HG02588 (cell line): ENCODE data around the gene DCAF6.

Source experiments
- ATAC-seq: cut with Tn5 transposase; IDR thresholded peaks from one replicate; pipeline ENCODE4 v1.9.1; 2021; ENCODE audit warnings: mild to moderate bottlenecking, moderate library complexity; ENCODE audit not compliant: unreplicated experiment

DCAF6 gene

GRCh38 chr1:168083456-168084325 lies 147.2 kb downstream of the DCAF6 start:
- ATAC-seq, result no peak

- no peak for ATAC-seq
Measured at GRCh38 chr1:168084396-168085231, 148.1 kb downstream of the DCAF6 start.

GRCh38 chr1:168085401-168085872 lies 149.0 kb downstream of the DCAF6 start:
- no peak for ATAC-seq

GRCh38 chr1:168086438-168086837 lies 150.0 kb downstream of the DCAF6 start:
- ATAC-seq, result no peak

GRCh38 chr1:168087696-168088095 lies 151.2 kb downstream of the DCAF6 start:
- no peak for ATAC-seq

- ATAC-seq, result no peak
Measured at GRCh38 chr1:168088511-168089325, 152.2 kb downstream of the DCAF6 start.

- ATAC-seq, result no peak
Measured at GRCh38 chr1:168089326-168089978, 153.0 kb downstream of the DCAF6 start.

GRCh38 chr1:168089979-168090337 lies 153.5 kb downstream of the DCAF6 start:
- no peak for ATAC-seq

GRCh38 chr1:168090395-168090794 lies 153.9 kb downstream of the DCAF6 start:
- no peak for ATAC-seq

- no peak for ATAC-seq
Measured at GRCh38 chr1:168091063-168091462, 154.6 kb downstream of the DCAF6 start.

- no peak for ATAC-seq
Measured at GRCh38 chr1:168091720-168092550, 155.5 kb downstream of the DCAF6 start.

- no peak for ATAC-seq
Measured at GRCh38 chr1:168092566-168093355, 156.3 kb downstream of the DCAF6 start.

- ATAC-seq, result no peak
Measured at GRCh38 chr1:168093616-168094015, 157.1 kb downstream of the DCAF6 start.

GRCh38 chr1:168095476-168095875 lies 159.0 kb downstream of the DCAF6 start:
- no peak for ATAC-seq

- no peak for ATAC-seq
Measured at GRCh38 chr1:168096296-168097165, 160.0 kb downstream of the DCAF6 start.

GRCh38 chr1:168097921-168098528 lies 161.5 kb downstream of the DCAF6 start:
- no peak for ATAC-seq

GRCh38 chr1:168098534-168099320 lies 162.2 kb downstream of the DCAF6 start:
- ATAC-seq, result no peak
